ENCODE measurements around the gene SPART.

Gene SPART

DNA sequence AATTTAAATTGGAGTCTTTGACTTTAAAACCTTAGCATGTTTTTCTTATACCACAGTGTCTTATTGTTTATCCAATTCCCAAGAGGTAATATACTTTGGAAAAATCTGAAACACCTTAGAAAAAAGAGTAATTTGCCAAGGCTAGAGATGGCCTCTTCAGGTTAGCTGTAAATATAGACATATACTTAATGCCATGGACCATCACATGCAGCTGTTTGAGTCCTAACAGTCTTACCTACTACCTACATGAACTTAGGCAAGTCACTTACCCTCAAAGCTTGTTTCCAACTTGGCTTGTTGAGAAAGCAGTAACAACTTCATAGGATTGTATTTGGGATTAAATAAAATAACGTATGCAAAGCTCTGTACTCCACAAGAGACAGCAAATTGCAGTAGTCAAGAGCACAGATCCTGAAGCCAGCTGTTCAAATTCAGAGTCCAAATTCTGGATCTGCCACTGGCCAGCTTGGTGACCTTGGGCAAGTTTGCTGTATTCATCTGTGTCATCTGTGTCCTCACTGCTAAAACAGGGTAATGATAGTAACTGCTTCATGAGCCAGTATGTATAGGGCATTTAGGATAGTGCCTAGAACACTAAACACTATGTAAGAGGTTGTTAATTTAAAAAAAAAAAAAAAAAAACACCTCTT lies 13.2 kb upstream of the SPART start:
- ATAC-seq (ENCODE audit: low read depth) (no peak), DNase-seq (ENCODE audit: low spot score) (no peak)
- Histone ChIP-seq H3K4me1 (ENCODE audit: insufficient read depth, poor library complexity, severe bottlenecking) (no peaks in the 10 kb centered on the region), H3K36me3 (ENCODE audit: low read depth) (no peaks in the 10 kb centered on the region), H3K27ac (ENCODE audit: poor library complexity, severe bottlenecking) (no peak overlapping the region), H3K4me3 (ENCODE audit: severe bottlenecking) (no peak overlapping the region), H3K27me3 (ENCODE audit: insufficient read depth, poor library complexity, severe bottlenecking) (no peaks in the 10 kb centered on the region), H3K9me3 (ENCODE audit: severe bottlenecking) (no peaks in the 10 kb centered on the region)
- TF ChIP-seq, protein P1, sequence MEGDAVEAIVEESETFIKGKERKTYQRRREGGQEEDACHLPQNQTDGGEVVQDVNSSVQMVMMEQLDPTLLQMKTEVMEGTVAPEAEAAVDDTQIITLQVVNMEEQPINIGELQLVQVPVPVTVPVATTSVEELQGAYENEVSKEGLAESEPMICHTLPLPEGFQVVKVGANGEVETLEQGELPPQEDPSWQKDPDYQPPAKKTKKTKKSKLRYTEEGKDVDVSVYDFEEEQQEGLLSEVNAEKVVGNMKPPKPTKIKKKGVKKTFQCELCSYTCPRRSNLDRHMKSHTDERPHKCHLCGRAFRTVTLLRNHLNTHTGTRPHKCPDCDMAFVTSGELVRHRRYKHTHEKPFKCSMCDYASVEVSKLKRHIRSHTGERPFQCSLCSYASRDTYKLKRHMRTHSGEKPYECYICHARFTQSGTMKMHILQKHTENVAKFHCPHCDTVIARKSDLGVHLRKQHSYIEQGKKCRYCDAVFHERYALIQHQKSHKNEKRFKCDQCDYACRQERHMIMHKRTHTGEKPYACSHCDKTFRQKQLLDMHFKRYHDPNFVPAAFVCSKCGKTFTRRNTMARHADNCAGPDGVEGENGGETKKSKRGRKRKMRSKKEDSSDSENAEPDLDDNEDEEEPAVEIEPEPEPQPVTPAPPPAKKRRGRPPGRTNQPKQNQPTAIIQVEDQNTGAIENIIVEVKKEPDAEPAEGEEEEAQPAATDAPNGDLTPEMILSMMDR (IDR thresholded peaks at IDR 0.05; ENCODE audit: poor library complexity, severe bottlenecking) = no peak

DNA sequence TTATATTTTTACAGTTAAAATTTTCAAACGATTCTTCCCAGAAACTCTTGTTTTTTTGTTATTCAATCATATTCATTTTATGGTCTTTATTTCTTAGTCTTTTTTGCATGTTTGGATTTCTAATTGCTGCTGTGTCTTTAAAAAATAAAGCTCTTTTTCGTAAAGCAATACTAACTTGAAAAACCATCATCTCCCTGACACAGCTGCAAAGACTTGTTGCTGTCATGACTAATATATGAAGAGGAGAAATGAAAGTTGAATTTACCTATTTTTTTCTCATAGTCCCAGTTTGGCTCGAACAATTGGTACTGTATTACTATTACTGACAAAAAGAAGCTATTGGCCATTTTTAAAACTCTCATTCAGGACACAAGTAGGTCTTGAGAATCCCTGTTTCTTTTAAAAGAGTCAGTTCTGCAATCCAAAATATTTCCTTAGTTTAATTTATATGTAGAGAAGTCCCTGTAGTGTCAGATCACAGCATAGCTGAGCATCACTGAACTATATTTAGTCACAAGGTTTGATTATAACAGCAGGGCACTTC lies 12.1 kb upstream of the SPART start:
- Histone ChIP-seq H3K4me1 (ENCODE audit: insufficient read depth, poor library complexity, severe bottlenecking) (no peaks in the 10 kb centered on the region), H3K4me3 (ENCODE audit: severe bottlenecking) (no peak overlapping the region)
- TF ChIP-seq, protein P1 (IDR thresholded peaks at IDR 0.05; ENCODE audit: poor library complexity, severe bottlenecking) = no peak

DNA sequence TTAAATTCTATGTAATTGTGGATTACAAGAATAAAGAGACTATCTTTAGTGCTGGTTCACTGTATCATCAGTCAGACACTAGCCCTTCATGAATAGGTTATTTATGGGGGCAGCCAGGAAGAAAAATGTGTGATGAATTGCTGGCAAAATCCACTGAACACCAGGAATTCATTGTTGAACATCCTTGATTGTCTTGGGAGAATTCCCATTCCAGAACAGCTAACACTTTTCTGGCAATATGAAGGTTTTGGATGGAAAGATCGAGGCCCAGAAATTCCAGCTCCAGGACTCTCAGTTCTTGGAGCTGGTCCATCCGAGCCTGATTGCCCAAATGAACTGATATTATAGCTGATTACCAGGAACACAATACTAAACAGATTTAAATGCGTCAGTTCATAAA lies 11.5 kb upstream of the SPART start:
- no peak for DNase-seq (ENCODE audit: low spot score)
- no peak for ATAC-seq (ENCODE audit: low read depth)
- Histone ChIP-seq H3K27ac (ENCODE audit: poor library complexity, severe bottlenecking) (no peak overlapping the region), H3K9me3 (ENCODE audit: severe bottlenecking) (no peaks in the 10 kb centered on the region), H3K4me1 (ENCODE audit: insufficient read depth, poor library complexity, severe bottlenecking) (no peaks in the 10 kb centered on the region), H3K27me3 (ENCODE audit: insufficient read depth, poor library complexity, severe bottlenecking) (no peaks in the 10 kb centered on the region), H3K4me3 (ENCODE audit: severe bottlenecking) (no peak overlapping the region), H3K36me3 (ENCODE audit: low read depth) (no peaks in the 10 kb centered on the region)
- TF ChIP-seq, protein P1 (IDR thresholded peaks at IDR 0.05; ENCODE audit: poor library complexity, severe bottlenecking) = no peak

More for the DNA sequence above, 12.1 kb upstream of the SPART start:
- no peaks in the 10 kb centered on the region for H3K36me3 ChIP-seq (ENCODE audit: low read depth)
- DNase-seq (ENCODE audit: low spot score) (no peak), ATAC-seq (ENCODE audit: low read depth) (no peak)
- H3K27ac ChIP-seq (ENCODE audit: poor library complexity, severe bottlenecking) = no peak overlapping the region
- no peaks in the 10 kb centered on the region for H3K27me3 ChIP-seq (ENCODE audit: insufficient read depth, poor library complexity, severe bottlenecking)
- no peaks in the 10 kb centered on the region for H3K9me3 ChIP-seq (ENCODE audit: severe bottlenecking)

DNA sequence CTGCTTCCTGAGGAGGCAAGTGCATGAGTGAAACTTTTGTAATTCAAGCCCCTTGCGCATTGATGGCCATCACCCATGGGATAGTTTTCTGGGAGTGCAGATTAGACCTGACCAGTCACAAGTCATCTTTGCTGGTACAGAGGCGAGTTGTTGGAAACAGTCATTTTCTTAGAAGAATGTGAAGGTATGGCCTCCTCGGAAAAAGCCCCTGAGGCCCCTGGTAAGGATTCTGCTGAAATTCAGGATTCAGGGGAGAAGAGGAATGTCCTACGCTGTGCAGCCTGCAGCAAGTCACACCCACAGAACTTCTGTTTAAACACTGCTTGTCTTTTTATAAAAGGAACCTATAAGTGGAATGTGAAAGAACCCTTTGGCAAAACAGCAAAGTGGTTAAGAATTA lies 11.0 kb upstream of the SPART start:
- ATAC-seq (ENCODE audit: low read depth) (no peak), DNase-seq (ENCODE audit: low spot score) (no peak)
- Histone ChIP-seq H3K9me3 (ENCODE audit: severe bottlenecking) (no peaks in the 10 kb centered on the region), H3K27ac (ENCODE audit: poor library complexity, severe bottlenecking) (no peak overlapping the region), H3K27me3 (ENCODE audit: insufficient read depth, poor library complexity, severe bottlenecking) (no peaks in the 10 kb centered on the region), H3K4me3 (ENCODE audit: severe bottlenecking) (no peak overlapping the region), H3K4me1 (ENCODE audit: insufficient read depth, poor library complexity, severe bottlenecking) (no peaks in the 10 kb centered on the region), H3K36me3 (ENCODE audit: low read depth) (no peaks in the 10 kb centered on the region)
- TF ChIP-seq, protein P1 (IDR thresholded peaks at IDR 0.05; ENCODE audit: poor library complexity, severe bottlenecking) = no peak

DNA sequence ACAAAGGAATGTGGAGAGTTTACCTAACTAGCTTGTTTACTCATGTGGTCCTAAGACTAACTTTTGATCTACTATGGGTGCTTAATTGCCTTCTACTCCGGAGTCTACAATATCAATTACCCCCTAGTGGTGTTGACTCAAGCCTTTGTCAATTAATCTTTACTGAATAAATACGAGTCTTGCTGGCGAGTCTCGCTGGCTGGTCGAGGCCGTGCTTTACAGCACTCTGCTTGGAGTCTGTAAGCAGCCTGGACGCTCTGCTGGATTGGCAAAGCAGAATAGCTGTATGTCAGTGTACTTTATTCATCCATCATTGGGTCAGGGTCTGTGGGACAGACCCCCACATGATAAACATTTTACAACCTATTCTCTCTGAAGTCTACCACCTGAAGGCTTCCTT lies 9.9 kb upstream of the SPART start:
- H3K4me3 ChIP-seq (ENCODE audit: severe bottlenecking) = no peak overlapping the region
- no peaks in the 10 kb centered on the region for H3K36me3 ChIP-seq (ENCODE audit: low read depth)

More for the DNA sequence above, 9.9 kb upstream of the SPART start:
- no peaks in the 10 kb centered on the region for H3K9me3 ChIP-seq (ENCODE audit: severe bottlenecking)
- no peak overlapping the region for H3K27ac ChIP-seq (ENCODE audit: poor library complexity, severe bottlenecking)
- TF ChIP-seq, protein P1 (IDR thresholded peaks at IDR 0.05; ENCODE audit: poor library complexity, severe bottlenecking) = no peak
- H3K27me3 ChIP-seq (ENCODE audit: insufficient read depth, poor library complexity, severe bottlenecking) = no peaks in the 10 kb centered on the region
- ATAC-seq (ENCODE audit: low read depth) = no peak
- DNase-seq (ENCODE audit: low spot score) = no peak
- no peaks in the 10 kb centered on the region for H3K4me1 ChIP-seq (ENCODE audit: insufficient read depth, poor library complexity, severe bottlenecking)
